A673 (cell line): ENCODE results near the gene COMMD10. TPM values are rescaled to one million over a fixed set of nuclear protein-coding genes. Genes with fewer than 3 reads are reported as not detected.

ENCODE experiments used
- BruUV-seq: library from RNA; stranded (reverse); fragments of 400-500 nt; replicated peaks from 2 replicates; lab custom pipeline; 2021; lab: Mats Ljungman, UMichigan
- CTCF ChIA-PET: fragments of 300-600 bp; sonication (Branson Sonifier 250); formaldehyde crosslinking; loops from one replicate; lab custom pipeline; 2022; ENCODE audit warnings: antibody characterized with exemption; lab: Charles Lee
- POLR2A ChIA-PET: fragments of 300-600 bp; sonication (Branson Sonifier 250); formaldehyde crosslinking; loops from one replicate; lab custom pipeline; 2022; ENCODE audit warnings: antibody characterized with exemption; ENCODE audit not compliant: low non-redundant PET; lab: Charles Lee
- DNase-seq: peaks from one replicate; pipeline ENCODE4 v3.0.0-alpha.2; 2015; ENCODE audit warnings: low spot score
- H3K27ac ChIP-seq: fragments of 200-600 bp; sonication (generic); 2 replicates; pipeline ENCODE4 v1.5.1; 2016; ENCODE audit warnings: mixed run types, low read depth, mild to moderate bottlenecking, mixed read lengths, antibody characterized with exemption, low read length; ENCODE audit not compliant: poor library complexity, severe bottlenecking
- H3K27me3 ChIP-seq: fragments of 200-600 bp; sonication (generic); replicated peaks from 2 replicates; pipeline ENCODE4 v1.6.1; 2017; ENCODE audit warnings: mixed run types, low read depth, mild to moderate bottlenecking, mixed read lengths, antibody characterized with exemption, low read length; ENCODE audit not compliant: insufficient read depth, poor library complexity
- H3K36me3 ChIP-seq: fragments of 200-600 bp; sonication (generic); 2 replicates; pipeline ENCODE4 v1.6.1; 2016; ENCODE audit warnings: mixed run types, mild to moderate bottlenecking, mixed read lengths, antibody characterized with exemption, low read length; ENCODE audit not compliant: insufficient read depth, poor library complexity, severe bottlenecking
- H3K4me1 ChIP-seq: fragments of 200-600 bp; sonication (generic); 2 replicates; pipeline ENCODE4 v1.6.1; 2017; ENCODE audit warnings: mixed run types, mild to moderate bottlenecking, mixed read lengths, antibody characterized with exemption, low read length; ENCODE audit not compliant: insufficient read depth, poor library complexity, severe bottlenecking
- H3K4me3 ChIP-seq: fragments of 200-600 bp; sonication (generic); 2 replicates; pipeline ENCODE4 v1.5.1; 2016; ENCODE audit warnings: low read depth, mixed run types, mild to moderate bottlenecking, mixed read lengths, low read length; ENCODE audit not compliant: poor library complexity, severe bottlenecking
- H3K9me3 ChIP-seq: fragments of 200-600 bp; sonication (generic); 2 replicates; pipeline ENCODE4 v1.6.1; 2016; ENCODE audit warnings: mixed run types, low read depth, mild to moderate bottlenecking, mixed read lengths, antibody characterized with exemption, low read length; ENCODE audit not compliant: poor library complexity, severe bottlenecking
- CTCF ChIP-seq: fragments of 300-800, 200-600 bp; sonication (generic); conservative IDR thresholded peaks from 2 replicates; pipeline ENCODE4 v1.5.1; 2017; ENCODE audit warnings: low read depth, mild to moderate bottlenecking, antibody characterized with exemption, low read length, moderate library complexity, mixed read lengths
- EZH2 ChIP-seq: fragments of 200-600 bp; sonication (generic); IDR thresholded peaks from 2 replicates; pipeline ENCODE4 v1.6.1; 2017; ENCODE audit warnings: borderline replicate concordance, low read depth, mild to moderate bottlenecking, mixed read lengths, antibody characterized with exemption, low read length; ENCODE audit not compliant: poor library complexity, severe bottlenecking
- intact Hi-C: fragments of 100-400 bp; cut with micrococcal nuclease; formaldehyde crosslinking; loops from one replicate; pipeline ENCODE4 v1.10.0; 2022; ENCODE audit not compliant: unreplicated experiment
- total RNA-seq: library from RNA; stranded (reverse); gene quantifications from 2 replicates; pipeline ENCODE4 v1.2.3, GENCODE V29; 2021

Gene COMMD10
- total RNA-seq, 1 experiment from 2014 or later = 36.5 TPM

DNA sequence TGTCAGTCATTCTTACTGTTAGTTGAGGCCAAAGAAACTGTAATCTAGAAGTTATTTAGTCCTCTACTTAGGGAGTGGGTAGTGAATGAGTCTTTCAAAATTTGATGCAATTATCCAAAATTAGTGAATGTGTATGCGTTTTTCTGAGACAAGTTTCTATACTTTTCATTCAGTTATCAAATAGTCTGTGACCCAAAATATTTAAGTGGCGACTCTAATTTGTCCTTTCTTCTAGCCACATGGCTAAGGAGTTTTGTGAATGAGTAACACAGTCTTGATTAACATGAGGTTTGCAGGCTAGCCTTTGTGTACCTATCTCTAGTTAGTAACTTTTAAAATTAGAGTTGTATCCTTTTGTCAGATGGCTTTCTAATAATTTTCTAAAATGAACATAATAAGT is 45.6 kb downstream of the COMMD10 start:
- ChIA-PET CTCF (no interaction called here), POLR2A (no interaction called here)
- H3K4me3 ChIP-seq = no peak overlapping the region
- no peaks in the 10 kb centered on the region for H3K27me3 ChIP-seq
- H3K36me3 ChIP-seq = no peaks in the 10 kb centered on the region
- DNase-seq = no peak
- H3K4me1 ChIP-seq = no peaks in the 10 kb centered on the region
- TF ChIP-seq EZH2 (no peak), CTCF (no peak)
- H3K27ac ChIP-seq = no peak overlapping the region
- H3K9me3 ChIP-seq = no peaks in the 10 kb centered on the region
- no TSS peak for BruUV-seq
- intact Hi-C loops = no loop called here

GRCh38 chr5:116130976-116131375 is 46.2 kb downstream of the COMMD10 start:
- TF ChIP-seq EZH2 (no peak), CTCF (no peak)

DNA sequence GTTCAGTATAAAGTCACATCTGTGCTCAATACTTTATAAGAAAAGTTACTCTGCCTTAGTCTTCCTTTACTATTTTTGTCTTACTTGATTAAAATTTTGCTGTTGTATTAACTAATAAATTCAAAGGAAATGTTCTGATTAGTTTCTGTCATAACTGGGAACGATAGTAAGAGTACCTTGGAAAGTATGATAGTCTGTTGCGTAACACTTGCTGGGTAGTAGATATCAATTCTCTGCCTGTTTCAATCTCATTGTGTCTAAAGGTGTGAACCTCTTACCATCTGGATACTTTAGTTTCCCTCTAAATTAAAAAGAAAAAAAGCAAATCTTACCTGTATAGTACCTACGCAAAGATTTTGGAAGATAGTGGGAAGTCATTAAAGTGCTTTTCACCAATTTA is 48.5 kb downstream of the COMMD10 start:
- BruUV-seq = no TSS peak
- TF ChIP-seq CTCF (no peak), EZH2 (no peak)
- Histone ChIP-seq H3K27me3 (no peaks in the 10 kb centered on the region), H3K27ac (no peak overlapping the region), H3K9me3 (no peaks in the 10 kb centered on the region), H3K4me1 (no peaks in the 10 kb centered on the region), H3K36me3 (no peaks in the 10 kb centered on the region), H3K4me3 (no peak overlapping the region)
- DNase-seq = no peak
- intact Hi-C loops = no loop called here
- ChIA-PET POLR2A (no interaction called here), CTCF (no interaction called here)

More at GRCh38 chr5:116130976-116131375, 46.2 kb downstream of the COMMD10 start:
- H3K36me3 ChIP-seq = no peaks in the 10 kb centered on the region
- no peak for DNase-seq
- H3K4me1 ChIP-seq = no peaks in the 10 kb centered on the region
- H3K27ac ChIP-seq = no peak overlapping the region
- ChIA-PET POLR2A (no interaction called here), CTCF (interaction anchor here (0.7 kb wide), 1 partner anchor 405 kb away, joined by 3 read pairs; no protein-coding TSS in a partner anchor)
- no TSS peak for BruUV-seq
- no peak overlapping the region for H3K4me3 ChIP-seq
- H3K27me3 ChIP-seq = no peaks in the 10 kb centered on the region
- intact Hi-C loops = no loop called here
- H3K9me3 ChIP-seq = no peaks in the 10 kb centered on the region
